ENCODE data around the gene STOX1. TPM values are rescaled to one million over a fixed set of nuclear protein-coding genes. Genes with fewer than 3 reads are reported as not detected.
A peak's percentile ranks its signal among the peaks of the same experiment; 100 is the strongest.

Gene STOX1
- polyA plus RNA-seq, 6 donors from 2014 or later = 0.09 to 0.38 (median 0.19) TPM; not detected in 2

DNA sequence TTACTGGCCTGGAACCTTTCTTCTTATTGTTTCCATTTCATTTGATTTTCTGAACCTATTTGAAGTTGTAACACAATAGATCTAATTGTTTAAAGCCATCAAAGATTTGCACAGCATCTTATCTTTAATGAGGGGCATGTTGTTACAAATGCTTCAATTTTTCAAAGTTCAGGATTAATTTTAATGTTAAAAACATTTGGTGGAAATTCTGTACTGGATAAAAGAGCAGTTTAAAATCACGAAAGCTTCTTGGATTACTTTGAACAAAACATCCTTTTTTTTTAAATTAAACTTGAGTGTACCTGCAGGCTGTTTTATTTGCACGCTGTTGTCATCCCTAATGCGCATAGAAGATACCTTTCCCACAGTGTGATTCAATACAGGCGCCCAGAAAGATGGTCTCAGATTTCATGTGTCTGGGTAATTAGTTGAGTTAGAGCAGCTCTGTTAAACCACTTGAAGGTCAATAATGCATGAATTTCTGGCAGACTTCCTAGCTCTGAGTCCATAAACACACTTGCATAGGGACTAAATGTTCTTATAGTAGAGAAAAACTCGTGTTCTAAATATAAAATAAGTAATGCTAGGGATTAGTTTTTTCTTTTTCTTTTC lies 44.5 kb downstream of the STOX1 start:
- no peak for DNase-seq
- no peak overlapping the region for H3K27ac Mint-ChIP-seq
- no peak overlapping the region for H3K4me3 Mint-ChIP-seq

DNA sequence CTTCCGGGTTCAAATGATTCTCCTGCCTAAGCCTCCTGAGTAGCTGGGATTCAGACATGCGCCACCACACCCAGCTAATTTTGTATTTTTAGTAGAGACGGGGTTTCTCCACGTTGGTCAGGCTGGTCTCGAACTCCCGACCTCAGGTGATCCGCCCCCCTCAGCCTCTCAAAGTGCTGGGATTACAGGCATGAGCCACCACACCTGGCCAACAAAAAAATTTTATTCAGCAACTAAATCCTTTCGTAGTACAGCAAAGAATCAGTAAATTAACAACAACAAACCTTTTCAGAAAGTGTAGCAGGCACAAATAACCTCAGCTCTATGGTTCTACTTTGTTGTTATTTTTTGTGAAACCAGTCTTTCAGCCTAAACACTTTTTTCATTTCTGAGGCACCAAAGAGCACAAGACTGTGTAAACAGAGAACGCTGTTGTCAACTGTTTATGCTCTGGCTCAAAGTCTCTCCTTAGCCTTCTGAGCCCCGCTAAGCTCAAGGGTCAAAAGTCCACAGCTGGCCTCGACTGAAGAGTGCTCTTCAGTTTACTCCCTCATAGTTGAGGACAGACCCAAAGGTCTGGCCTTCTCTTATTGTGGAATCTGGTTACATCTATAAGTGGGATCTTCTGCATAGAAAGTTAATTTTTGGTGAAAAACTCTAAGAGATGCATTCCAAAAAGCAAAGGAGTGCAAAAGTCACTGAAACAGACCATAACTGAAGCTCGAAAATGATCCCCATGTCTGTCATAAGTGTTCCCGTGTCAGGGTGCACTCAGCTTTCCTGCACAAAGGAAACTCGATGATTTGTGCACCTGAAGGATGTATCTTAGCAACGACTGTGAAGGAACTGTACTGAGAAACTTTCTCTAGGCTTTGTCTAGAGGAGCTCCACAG lies 49.2 kb downstream of the STOX1 start:
- no peak overlapping the region for H3K4me3 Mint-ChIP-seq
- H3K9me3 Mint-ChIP-seq = no peaks in the 10 kb centered on the region
- H3K36me3 Mint-ChIP-seq = no peaks in the 10 kb centered on the region
- no peak for DNase-seq
- H3K4me1 Mint-ChIP-seq = no peaks in the 10 kb centered on the region
- no peak overlapping the region for H3K27ac Mint-ChIP-seq
- no peaks in the 10 kb centered on the region for H3K27me3 Mint-ChIP-seq
- ATAC-seq (ENCODE audit: low read depth in 2 of 2) = no peak

More for the DNA sequence above, 44.5 kb downstream of the STOX1 start:
- Mint-ChIP-seq H3K27me3 (no peaks in the 10 kb centered on the region), H3K9me3 (peaks cover 0 to 9% (median 5%) of the 10 kb centered on the region in 7 donors), H3K36me3 (peaks cover 0 to 8% of the 10 kb centered on the region in 2 donors), H3K4me1 (no peaks in the 10 kb centered on the region)
- ATAC-seq (ENCODE audit: low read depth in 2 of 2) = no peak

DNA sequence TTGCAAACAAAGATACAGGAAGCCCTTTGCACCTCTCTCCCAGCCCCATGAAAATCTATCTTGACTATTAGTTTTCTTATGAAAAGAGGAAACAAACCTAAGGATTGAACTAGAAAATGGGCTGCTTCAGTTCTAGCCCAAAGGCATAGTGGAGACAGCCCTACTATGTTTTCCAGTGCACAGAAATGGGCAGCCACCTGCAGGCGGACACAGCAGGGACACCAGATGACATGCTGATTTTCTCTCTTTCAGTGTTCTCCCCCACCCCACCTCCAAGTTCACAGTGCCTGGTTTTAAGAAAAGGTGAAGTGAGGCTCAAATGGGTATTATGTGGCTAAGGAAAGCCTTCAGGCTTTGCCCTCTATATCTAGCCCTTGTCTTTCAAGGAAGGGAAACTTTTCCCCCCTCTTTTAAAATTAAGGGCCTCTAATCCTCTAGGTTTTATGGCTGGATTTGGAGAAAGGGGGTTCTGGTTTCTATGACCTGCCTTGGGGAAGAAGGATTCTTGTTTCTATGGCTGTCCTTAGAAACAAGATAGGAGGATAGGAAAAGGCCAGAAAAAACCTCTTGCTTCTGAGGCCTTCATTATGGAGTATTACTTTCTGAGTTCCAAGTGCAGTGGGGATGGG lies 50.3 kb downstream of the STOX1 start:
- no peaks in the 10 kb centered on the region for H3K4me1 Mint-ChIP-seq
- no peaks in the 10 kb centered on the region for H3K9me3 Mint-ChIP-seq
- no peaks in the 10 kb centered on the region for H3K27me3 Mint-ChIP-seq

DNA sequence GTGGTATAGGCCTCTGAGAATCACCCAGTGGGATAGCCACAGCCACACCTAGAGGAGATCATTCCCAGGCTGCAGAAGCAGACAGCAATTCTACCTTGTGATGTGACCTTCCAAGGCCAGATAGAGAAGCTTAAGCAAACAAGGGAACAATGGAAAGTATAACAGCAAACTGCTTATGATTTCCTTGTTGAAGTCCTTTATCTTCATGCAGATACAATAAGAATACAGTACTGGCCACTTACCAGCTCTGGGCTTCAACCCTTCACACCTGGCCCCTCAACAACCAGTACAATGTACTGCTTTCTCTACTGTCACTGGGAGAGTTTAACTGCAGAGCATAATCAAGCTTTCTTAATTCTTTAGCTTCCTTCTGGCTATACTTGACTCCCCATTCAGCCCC lies 51.2 kb downstream of the STOX1 start:
- Mint-ChIP-seq H3K27ac (no peak overlapping the region), H3K9me3 (no peaks in the 10 kb centered on the region)

More for the DNA sequence above, 50.3 kb downstream of the STOX1 start:
- DNase-seq (no peak), ATAC-seq (ENCODE audit: low read depth in 2 of 2) (no peak)
- Mint-ChIP-seq H3K36me3 (no peaks in the 10 kb centered on the region), H3K4me3 (no peak overlapping the region), H3K27ac (peak overlapping the region in 1 of 6 donors; percentile 61)

DNA sequence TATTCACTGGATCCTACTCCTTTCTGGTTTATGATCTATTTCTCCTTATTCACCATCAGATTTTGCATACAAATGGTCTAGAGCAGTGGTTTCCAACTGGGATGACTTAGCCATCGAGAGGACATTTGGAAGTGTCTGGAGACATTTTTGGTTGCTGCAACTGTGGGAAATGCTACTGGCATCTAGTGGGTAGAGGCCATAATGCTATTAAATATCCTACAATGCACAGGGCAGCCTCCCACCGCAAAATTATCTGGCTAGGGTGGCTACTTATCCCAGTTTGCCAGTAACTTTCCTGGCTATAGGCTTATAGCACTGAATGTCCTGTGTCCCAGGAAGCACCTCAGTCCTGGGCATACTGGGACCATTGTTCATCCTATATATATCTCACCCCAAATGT lies 52.3 kb downstream of the STOX1 start:
- Mint-ChIP-seq H3K9me3 (no peaks in the 10 kb centered on the region), H3K4me3 (no peak overlapping the region), H3K4me1 (no peaks in the 10 kb centered on the region), H3K27ac (no peak overlapping the region), H3K36me3 (no peaks in the 10 kb centered on the region), H3K27me3 (no peaks in the 10 kb centered on the region)
- ATAC-seq (ENCODE audit: low read depth in 2 of 2) = no peak
- DNase-seq = no peak

More for the DNA sequence above, 51.2 kb downstream of the STOX1 start:
- DNase-seq (no peak), ATAC-seq (ENCODE audit: low read depth in 2 of 2) (no peak)
- Mint-ChIP-seq H3K4me3 (no peak overlapping the region), H3K4me1 (no peaks in the 10 kb centered on the region), H3K27me3 (no peaks in the 10 kb centered on the region), H3K36me3 (no peaks in the 10 kb centered on the region)

DNA sequence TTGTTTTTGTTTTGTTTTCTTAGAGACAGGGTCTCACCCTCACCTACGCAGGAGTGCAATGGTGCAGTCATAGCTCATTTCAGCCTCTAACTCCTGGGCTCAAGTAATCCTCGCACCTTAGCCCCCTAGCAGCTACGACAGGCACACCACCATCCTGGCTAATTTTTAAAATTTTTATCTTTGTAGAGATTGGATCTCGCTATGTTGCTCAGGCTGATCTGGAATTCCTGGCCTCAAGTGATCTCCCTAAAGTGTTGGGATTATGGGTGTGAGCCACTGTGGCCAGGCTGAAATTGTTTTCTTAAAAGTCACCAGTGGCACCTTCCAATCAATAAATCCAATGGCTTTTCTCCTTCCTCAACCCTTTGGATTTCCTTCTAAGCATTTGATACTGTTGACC lies 52.9 kb downstream of the STOX1 start:
- ATAC-seq (ENCODE audit: low read depth in 2 of 2) = no peak
- Mint-ChIP-seq H3K36me3 (no peaks in the 10 kb centered on the region), H3K9me3 (no peaks in the 10 kb centered on the region), H3K4me3 (no peak overlapping the region), H3K27me3 (no peaks in the 10 kb centered on the region), H3K27ac (no peak overlapping the region), H3K4me1 (no peaks in the 10 kb centered on the region)
- DNase-seq = no peak

DNA sequence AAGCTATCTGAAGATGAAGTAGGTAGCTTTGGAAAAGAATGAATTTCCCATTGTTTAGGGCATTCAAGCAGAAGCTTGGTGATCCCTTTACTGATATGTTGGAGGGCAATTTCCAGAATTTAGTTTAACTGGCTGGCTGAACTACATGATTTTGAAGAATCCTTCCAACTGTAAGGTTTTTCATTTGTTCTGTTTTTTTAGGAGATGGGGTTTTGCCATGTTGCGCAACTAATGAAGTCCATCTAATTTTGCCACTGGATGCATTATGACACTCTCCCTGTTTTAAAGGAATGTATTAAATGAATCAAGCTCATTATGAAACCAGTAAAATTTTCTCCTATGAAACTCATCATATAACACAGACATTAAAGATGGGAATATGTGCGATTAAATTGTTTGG lies 67.7 kb downstream of the STOX1 start:
- no peak overlapping the region for H3K4me3 Mint-ChIP-seq
- no peaks in the 10 kb centered on the region for H3K9me3 Mint-ChIP-seq
- H3K27ac Mint-ChIP-seq = no peak overlapping the region
- ATAC-seq (ENCODE audit: low read depth in 2 of 2) (no peak), DNase-seq (no peak)
- H3K4me1 Mint-ChIP-seq = peaks cover 0 to 3% (median 0%) of the 10 kb centered on the region in 3 donors
- H3K36me3 Mint-ChIP-seq = peaks cover 0 to 3% of the 10 kb centered on the region in 2 donors
- H3K27me3 Mint-ChIP-seq = peaks cover 0 to 8% (median 8%) of the 10 kb centered on the region in 3 donors

DNA sequence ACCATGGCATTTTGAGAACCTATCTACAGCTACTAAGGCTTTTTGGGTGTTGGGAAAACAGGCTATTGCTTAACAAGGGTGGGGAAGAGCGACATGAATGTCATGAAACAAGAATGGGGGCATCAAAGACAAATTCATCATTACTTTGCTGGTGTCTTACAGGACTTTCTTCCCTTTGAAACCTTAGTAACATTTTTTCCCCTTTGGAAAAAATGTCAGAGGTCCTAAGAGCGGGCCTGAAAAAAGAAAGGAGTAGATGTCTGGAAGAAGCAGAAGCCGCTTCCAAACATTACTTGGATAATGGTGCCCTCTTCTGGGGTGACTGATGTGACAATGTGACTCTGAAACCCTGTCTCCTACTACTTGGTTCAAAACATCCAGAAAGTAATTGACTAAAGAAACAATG lies 70.0 kb downstream of the STOX1 start:
- peaks cover 0 to 8% (median 8%) of the 10 kb centered on the region in 3 donors for H3K27me3 Mint-ChIP-seq
- peak; percentile 7 for DNase-seq
- ATAC-seq (ENCODE audit: low read depth in 2 of 2) = no peak
- no peaks in the 10 kb centered on the region for H3K9me3 Mint-ChIP-seq
- H3K4me1 Mint-ChIP-seq = peaks cover 11 to 20% (median 17%) of the 10 kb centered on the region in 3 donors
- H3K4me3 Mint-ChIP-seq = peak overlapping the region in 1 of 8 donors; percentile 38
- no peak overlapping the region for H3K27ac Mint-ChIP-seq
- peaks cover 0 to 3% of the 10 kb centered on the region in 2 donors for H3K36me3 Mint-ChIP-seq

DNA sequence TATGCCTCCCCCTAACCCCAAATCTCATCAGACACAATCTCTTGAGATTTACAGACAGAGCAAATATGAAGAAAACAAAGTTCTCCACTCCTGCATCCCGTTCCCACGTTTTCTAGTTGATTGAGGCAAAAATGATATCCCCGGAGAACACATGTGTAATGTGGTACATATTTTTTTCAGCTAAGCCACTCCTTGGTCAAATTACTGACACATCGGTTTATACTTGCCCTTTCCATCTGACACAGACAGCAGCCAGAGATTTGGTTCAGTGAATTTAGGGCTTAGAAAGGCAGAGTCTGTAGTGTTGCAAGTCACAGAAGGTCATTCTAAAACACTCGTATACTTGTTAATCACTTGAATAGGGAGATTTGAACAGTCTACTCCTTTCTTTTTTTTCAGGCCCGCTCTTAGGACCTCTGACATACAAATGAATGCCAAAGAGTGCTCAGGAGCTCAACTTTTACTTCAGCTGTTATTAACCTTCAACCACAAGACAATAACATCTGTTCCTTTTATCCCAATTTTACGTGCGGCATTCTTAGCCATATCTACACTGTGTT lies 71.9 kb downstream of the STOX1 start:
- Mint-ChIP-seq H3K4me3 (peak overlapping the region in 6 of 8 donors; percentile 46 to 99 (median 98)), H3K4me1 (peaks cover 21 to 34% (median 32%) of the 10 kb centered on the region in 3 donors), H3K36me3 (peaks cover 0 to 3% of the 10 kb centered on the region in 2 donors)

DNA sequence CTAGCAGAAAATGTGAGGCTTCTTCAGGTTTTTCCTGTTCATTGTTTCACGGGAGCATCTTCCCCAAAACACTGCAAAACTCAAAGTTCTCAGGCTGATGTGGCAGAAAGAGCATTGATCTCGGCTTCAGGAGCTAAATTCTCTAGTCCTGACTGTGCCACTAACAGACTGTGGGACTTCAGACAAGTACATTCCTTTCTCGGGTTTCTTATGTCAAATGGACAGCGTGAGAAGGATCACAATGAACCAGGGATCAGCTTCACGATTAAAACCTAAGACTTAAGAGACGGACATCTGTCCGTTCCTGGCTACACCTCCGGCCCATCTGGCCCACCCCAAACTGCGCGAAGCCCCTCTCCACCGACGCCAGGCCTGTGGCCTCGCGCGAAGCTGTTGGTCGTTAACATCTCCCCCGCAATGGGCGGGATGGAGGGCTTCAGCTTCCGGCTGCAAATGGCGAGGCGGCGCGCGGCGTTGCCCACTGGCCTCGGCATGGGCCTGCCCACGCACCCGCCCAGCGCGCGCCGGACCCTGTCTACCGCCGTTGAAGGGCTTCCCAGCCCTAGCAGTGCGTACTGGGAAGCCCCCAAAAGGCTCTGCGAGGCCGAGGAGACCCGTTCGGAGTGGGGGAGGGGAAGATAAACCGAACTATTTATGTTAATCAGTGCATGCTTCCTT lies 73.2 kb downstream of the STOX1 start:
- H3K27me3 Mint-ChIP-seq = peaks cover 0 to 8% (median 4%) of the 10 kb centered on the region in 3 donors
- DNase-seq = no peak
- peaks cover 0 to 3% of the 10 kb centered on the region in 2 donors for H3K36me3 Mint-ChIP-seq
- H3K4me3 Mint-ChIP-seq = peak overlapping the region; percentile 98 to 100 (median 99)
- peaks cover 24 to 41% (median 37%) of the 10 kb centered on the region in 3 donors for H3K4me1 Mint-ChIP-seq
- ATAC-seq (ENCODE audit: low read depth in 2 of 2) = peak in 1 of 2 donors; percentile 42
- H3K27ac Mint-ChIP-seq = peak overlapping the region; percentile 98 to 100 (median 100)
- H3K9me3 Mint-ChIP-seq = no peaks in the 10 kb centered on the region

More for the DNA sequence above, 71.9 kb downstream of the STOX1 start:
- H3K27me3 Mint-ChIP-seq = peaks cover 0 to 8% (median 4%) of the 10 kb centered on the region in 3 donors
- peak overlapping the region in 3 of 6 donors; percentile 47 to 100 (median 65) for H3K27ac Mint-ChIP-seq
- no peak for ATAC-seq (ENCODE audit: low read depth in 2 of 2)
- no peaks in the 10 kb centered on the region for H3K9me3 Mint-ChIP-seq
- DNase-seq = no peak

DNA sequence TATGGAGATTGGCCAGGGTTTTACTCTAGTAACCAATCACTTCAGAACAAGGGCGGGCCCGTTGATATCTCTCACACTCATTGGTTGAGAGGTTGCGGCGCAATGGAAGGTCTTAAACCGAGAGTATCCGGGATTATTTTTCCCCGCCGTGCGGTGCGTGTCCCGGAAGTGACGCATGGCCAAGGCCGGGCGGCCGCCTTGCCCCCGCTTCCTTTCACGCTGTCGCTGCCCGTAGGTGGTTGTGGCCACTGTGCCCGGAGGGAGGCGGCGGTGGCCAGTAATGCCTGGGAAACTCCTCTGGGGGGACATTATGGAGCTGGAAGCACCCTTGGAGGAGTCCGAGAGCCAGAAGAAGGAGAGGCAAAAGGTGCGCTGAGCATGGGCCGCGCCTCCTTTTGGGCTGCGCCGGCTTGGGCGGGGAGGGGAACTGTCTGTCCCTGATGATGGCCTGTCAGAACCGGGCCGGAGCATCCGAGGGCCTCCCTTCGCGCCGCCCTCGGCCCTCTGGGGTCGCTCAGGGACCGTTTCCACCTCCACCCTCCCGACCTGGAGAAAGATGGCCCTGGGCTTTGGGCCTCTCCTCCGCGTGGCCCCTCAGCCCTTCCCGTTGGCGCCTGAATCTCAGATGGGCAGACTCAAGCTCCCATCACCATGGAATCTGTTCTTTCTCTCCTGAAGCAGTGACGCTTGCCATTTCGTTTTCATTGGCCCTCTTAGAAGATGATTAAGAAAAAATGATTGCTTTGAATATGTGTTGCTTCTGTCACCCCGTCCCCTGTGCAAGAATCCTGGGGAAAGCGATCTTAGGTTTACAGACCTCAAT lies 74.0 kb downstream of the STOX1 start, which contains the start of gene DDX50:
Gene DDX50, plus strand, starts transcription at position 211 of the 823 bp plus-strand sequence. Its CDS starts 70 bp downstream, at position 281.
- H3K9me3 Mint-ChIP-seq = no peaks in the 10 kb centered on the region
- H3K4me3 Mint-ChIP-seq = peak within 1 kb of the TSS; percentile 98 to 100 (median 99)
- H3K27ac Mint-ChIP-seq = peak within 1 kb of the TSS; percentile 98 to 100 (median 100)
- H3K27me3 Mint-ChIP-seq = peaks cover 0 to 8% (median 4%) of the 10 kb centered on the region in 3 donors
- DNase-seq = peak; percentile 95
- H3K4me1 Mint-ChIP-seq = peaks cover 26 to 45% (median 40%) of the 10 kb centered on the region in 3 donors
- peak; percentile 90 to 92 for ATAC-seq (ENCODE audit: low read depth in 2 of 2)
- peaks cover 3 to 6% of the 10 kb centered on the region in 2 donors for H3K36me3 Mint-ChIP-seq

DNA sequence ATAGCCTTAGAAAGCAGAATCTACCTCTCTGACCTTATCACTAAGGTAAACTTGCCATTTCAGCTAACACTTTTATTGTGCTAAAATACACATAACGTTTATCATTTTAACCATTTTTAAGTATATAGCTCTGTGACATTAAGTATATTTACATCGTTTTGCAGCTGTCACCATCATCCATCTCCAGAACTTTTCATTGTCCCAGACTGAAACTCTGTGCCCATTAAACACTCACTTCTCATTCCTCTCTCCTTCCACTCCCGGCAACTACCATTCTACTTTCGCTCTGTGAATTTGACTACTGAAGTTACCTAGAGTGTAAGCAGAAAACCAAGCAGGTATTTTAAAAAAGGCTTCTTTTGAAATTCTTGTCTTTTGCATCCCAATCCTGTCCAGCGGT lies 75.1 kb downstream of the STOX1 start:
- Mint-ChIP-seq H3K9me3 (no peaks in the 10 kb centered on the region), H3K27ac (peak overlapping the region in 3 of 6 donors; percentile 13 to 100 (median 86)), H3K4me1 (peaks cover 33 to 50% (median 48%) of the 10 kb centered on the region in 3 donors), H3K4me3 (peak overlapping the region; percentile 49 to 100 (median 98)), H3K36me3 (peaks cover 12 to 14% of the 10 kb centered on the region in 2 donors), H3K27me3 (peaks cover 0 to 8% (median 4%) of the 10 kb centered on the region in 3 donors)
- DNase-seq = no peak
- no peak for ATAC-seq (ENCODE audit: low read depth in 2 of 2)

Data from naive B cell (primary cell).